HG02884 (cell line): ENCODE data around the gene CARNS1.
A peak's percentile ranks its signal among the peaks of the same experiment; 100 is the strongest.
"Not testable (repeated sequence)": the region's sequence is repeated elsewhere in the genome, so short reads cannot be mapped to it uniquely, and the experiment has no call there.

Experiments used
- ATAC-seq: cut with Tn5 transposase; IDR thresholded peaks from one replicate; pipeline ENCODE4 v1.9.1; 2021; ENCODE audit warnings: mild to moderate bottlenecking, moderate library complexity; ENCODE audit not compliant: unreplicated experiment

The CARNS1 gene

DNA sequence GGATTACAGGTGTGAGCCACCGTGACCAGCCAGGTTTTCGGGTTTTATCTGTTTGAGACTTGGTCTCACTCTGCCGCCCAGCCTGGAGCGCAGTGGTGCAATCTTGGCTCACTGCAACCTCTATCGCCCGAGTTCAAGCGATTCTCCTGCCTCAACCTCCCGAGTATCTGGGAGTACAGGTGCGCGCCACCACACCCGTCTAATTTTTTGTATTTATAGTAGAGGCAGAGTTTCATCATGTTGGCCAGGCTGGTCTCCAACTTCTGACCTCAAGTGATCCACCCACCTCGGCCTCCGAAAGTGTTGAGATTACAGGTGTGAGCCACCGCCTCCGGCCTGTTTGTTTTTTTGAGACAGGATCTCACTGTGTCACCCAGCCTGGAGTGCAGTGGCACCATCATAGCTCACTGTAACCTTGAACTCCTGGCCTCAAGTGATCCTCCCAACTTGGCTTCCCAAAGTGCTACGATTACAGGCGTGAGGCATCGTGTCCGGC, 11.9 kb downstream of the CARNS1 start:
- not testable (repeated sequence) for ATAC-seq

GRCh38 chr11:67428052-67429001, 12.8 kb downstream of the CARNS1 start, which contains the start of gene RPS6KB2:
Gene RPS6KB2, plus strand, starts transcription at chr11:67428494. Its CDS starts 52 bp downstream, at chr11:67428546.
- peak; percentile 64 for ATAC-seq

DNA sequence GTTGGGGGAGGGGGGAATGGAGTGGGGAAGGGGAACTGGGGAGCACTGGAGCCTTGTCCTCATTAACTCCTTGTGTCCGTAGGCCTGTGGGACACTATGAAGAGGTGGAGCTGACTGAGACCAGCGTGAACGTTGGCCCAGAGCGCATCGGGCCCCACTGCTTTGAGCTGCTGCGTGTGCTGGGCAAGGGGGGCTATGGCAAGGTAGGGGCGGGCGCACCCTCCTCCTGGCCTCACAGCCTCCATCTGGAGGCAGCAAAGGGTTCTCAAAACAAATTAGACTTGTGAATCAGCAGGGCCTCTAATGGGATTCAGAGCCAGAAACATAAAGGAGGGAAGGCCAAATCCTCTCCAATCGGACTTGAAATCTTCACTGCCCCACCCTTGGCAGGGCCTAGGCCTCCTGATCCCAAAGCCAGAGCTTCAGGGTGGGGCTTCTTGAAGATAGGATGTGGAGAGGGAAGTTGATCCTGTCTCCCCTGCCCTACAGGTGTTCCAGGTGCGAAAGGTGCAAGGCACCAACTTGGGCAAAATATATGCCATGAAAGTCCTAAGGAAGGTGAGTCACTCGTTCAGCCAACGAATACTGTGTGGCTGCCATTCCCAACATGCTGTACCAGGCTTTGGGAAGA, 13.7 kb downstream of the CARNS1 start:
- no peak for ATAC-seq

DNA sequence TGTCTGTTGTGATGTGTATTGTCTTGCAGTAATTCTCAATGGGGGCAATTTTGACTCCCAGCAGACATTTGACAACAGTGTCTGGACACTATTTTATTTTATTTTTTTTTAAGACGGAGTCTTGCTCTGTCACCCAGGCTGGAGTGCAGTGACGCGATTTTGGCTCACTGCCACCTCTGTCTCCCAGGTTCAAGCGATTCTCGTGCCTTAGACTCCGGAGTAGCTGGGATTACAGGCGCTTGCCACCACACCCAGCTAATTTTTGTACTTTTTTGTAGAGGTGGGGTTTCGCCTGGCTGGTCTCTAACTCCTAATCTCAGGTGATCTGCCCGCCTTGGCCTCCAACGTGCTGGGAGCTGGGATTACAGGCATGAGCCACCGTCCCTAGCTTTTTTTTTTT, 14.2 kb downstream of the CARNS1 start:
- ATAC-seq = no peak

GRCh38 chr11:67431346-67432249, 16.1 kb downstream of the CARNS1 start:
- no peak for ATAC-seq

- no peak for ATAC-seq
Measured at GRCh38 chr11:67432655-67433349, 17.3 kb downstream of the CARNS1 start.

DNA sequence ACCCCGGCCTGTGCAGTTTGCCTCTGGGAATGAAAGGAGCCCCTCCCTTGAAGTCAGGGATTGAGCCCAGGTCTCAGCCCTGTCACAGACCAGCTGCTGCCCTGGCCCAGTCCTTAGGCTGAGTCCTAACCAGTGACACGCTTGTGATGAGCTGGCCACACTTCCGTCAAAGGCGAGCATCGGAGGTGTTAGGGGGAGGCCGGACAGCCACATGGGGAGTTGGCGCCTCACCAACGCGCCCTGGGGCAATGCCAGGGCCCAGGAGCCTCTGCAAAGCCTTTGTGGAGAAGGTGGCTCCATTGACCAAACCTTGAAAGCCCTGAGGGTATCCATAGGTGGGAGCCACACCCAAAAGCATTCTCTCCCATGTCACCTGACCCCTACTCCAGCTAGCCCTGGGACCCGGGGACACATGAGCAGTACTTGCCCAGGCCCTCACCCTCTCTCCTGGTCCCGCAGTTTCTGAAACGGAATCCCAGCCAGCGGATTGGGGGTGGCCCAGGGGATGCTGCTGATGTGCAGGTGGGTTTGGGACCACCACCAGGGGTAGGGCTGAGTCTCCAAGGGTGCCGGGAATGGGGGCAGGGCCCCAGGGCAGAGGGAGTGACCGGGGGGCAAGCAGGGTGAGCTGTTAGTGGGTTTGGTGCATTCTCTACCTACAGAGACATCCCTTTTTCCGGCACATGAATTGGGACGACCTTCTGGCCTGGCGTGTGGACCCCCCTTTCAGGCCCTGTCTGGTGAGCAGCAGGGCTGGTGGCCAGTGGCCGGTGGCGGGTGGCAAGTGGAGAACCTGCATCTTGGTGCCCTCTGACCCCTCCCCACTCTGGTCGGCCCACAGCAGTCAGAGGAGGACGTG, 18.3 kb downstream of the CARNS1 start:
- ATAC-seq = no peak

DNA sequence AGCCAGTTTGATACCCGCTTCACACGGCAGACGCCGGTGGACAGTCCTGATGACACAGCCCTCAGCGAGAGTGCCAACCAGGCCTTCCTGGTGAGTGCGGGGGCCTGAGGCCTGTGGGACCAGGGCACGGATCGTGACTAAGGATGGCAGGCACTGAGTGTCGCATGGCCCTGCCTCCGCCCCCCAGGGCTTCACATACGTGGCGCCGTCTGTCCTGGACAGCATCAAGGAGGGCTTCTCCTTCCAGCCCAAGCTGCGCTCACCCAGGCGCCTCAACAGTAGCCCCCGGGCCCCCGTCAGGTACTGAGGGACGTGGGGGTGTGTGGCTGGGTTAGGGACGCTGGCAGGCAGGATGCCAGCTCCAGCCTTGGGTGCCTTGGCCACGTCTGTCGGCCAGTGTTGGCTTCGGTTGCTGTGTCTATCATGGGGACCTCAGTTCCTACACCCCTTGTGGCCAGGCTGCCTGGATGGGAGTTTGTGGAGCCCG, 19.0 kb downstream of the CARNS1 start:
- no peak for ATAC-seq

- ATAC-seq = no peak
Measured at GRCh38 chr11:67435031-67435726, 19.7 kb downstream of the CARNS1 start.

DNA sequence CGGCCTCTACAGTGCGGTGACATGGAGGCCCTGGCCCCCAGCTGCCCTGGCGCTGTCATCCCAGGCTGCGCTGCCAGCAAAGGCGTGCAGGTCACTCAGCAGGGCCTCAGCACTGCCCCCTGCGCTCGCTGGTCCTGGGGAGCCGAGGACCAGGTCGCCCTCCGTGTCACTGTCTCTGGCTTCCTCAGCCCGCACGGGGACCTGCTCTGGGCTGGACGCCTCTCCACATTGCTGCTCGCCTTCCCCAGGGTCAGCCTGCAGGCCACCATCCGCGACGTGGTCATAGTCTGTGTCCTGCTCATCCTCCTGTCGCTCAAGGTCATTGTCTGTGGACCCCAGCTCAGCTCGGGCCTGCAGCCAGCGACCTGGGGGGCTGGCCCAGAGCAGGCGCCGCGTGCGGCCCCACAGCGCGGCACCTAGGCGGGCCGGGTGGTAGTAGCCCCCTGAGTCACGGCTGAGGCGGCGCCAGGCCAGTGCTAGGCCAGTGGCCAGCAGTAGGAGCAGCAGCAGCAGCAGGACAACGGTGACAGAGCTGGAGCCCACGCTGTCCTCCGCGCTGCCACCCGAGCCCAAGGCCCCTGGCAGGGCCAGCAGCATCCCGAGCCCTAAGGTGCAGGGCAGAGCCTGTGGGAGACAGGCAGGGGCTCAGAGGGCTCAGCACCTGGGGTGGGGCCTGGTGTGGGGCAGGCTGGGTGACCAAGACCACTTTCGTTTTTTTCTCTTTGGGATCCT, 20.4 kb downstream of the CARNS1 start:
- ATAC-seq = no peak

- peak; percentile 45 for ATAC-seq
Measured at GRCh38 chr11:67436459-67437081, 21.1 kb downstream of the CARNS1 start.

DNA sequence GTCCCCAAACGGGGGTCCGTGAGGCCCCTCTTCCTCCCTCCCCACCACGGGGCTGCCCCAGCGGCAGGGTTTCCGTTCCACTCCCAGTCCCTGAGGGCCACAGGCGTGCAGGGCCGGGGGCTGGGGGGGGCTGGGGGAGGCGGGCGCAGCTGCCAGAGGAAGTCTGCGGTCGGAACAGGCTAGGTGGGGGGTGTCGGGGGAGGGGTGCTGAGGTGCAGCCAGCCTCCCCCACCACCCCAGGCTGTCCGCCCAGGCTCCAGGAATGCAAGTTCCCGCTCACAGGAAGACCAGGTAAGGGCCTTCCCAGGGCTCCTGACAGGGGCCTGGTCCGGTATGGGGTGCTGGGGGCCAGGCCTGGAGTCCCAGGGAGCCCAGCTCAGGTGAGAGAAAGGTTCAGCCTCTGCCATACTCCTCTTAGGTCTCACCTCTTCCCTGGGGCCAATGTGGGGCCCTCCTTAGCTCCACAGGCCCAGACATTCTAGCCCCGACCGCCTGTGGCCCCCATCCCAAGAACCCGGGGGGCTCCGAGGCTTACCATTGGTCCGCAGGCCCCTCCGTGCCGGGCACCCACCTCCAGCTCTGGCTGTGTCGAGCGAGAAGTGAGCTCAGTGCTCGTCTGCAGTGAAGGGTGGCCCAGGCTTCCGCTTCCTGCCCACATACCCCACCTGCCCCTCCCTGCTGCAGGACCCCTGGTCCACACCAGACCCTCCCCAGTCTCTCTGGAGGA, 21.8 kb downstream of the CARNS1 start, which contains the start of gene PTPRCAP:
Gene PTPRCAP (minus strand): TSS at position 601 of the 727 bp plus-strand sequence. CDS start 63 bp downstream, at position 538.
- no peak for ATAC-seq

- ATAC-seq = no peak
Measured at GRCh38 chr11:67437809-67438157, 22.3 kb downstream of the CARNS1 start.

DNA sequence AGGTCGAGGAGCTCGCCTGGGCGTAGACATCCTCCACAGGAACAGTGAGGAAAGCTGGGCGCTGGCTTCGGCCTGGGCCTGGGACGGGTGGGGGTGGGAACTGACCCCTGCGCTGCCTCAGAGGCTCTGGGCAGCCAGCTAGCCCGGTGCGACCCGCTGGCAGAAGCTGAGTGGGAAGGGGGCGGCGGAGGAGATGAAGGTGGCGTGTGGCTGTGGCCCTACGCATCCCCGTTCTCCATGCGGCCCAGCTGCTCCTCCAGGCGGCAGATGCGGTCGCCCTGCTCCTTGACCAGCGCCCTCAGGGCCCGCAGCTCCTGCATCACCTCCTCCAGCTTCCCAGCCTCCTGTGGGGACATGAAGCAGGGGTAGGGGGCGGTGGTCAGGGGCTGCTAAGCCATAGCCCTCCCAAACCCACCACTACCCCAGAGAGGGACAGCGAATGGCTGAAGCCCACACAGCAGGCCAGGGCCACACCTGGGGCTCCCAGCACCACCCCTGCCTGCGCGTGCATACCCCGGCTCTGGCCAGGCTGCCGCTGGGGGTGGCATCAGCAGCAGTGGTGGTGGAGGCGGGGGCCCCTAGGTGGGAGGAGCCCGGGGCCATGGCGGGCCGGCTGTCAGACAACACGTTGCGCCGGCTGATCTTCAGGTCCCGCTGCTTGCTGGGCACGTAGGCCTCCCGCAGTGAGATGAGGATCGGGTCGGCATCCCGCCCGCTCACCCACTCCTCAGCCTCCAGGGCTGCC, 22.9 kb downstream of the CARNS1 start:
- no peak for ATAC-seq

DNA sequence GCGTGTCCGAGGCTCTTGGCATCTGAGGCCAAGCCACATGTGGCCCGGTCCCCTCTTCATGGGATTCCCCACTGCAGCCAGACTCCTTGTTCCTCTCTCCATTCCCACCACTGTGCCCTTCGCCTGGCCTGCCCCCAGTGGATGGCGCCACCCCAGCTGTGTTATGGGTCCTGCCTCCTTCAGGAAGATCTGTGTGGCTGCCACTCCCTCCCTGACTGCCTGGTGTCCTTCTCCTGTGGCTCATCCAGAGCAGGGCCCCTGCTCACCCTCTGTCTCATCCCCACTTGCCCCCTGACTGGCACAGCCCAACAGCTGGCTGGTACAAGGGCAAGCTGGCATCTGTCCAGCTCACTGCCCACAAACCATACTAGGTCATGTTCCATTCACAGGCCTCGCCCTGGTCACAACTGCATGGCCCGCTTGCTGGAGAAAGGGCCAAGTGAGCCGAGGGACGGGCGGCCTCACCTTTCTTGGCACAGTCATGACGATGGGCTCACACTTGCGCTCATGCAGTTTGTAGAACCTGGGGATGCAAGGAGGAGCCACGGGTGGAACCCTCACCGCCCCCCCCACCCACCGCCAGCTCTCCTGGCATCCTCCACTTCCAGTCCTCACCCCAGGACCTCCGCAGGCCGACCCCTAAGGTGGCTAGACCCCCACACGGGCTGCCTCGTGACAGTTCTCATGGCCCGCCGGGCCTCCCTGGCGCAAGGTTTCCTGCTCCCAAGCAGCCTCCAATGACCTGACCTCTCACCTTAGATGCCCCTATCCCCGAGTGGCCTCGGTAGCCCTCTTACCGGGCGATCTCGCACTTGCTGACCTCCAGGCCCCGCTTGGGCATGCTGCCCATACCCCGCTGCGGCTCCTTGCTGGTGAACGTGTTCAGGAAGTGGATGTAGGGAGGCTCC, 24.1 kb downstream of the CARNS1 start:
- ATAC-seq = no peak
